ENCODE data around the gene DIPK1B. TPM values are rescaled to one million over a fixed set of nuclear protein-coding genes. Genes with fewer than 3 reads are reported as not detected.

Gene DIPK1B
- total RNA-seq, 1 experiment from 2014 or later = not detected

GRCh38 chr9:136669791-136670464 is 42.4 kb upstream of the DIPK1B start:
- BruUV-seq (replicated peaks) = no TSS peak
- CTCF ChIA-PET = no interaction called here
- POLR2A ChIA-PET = no interaction called here
- no peak for DNase-seq (ENCODE audit: unreplicated experiment)
- Mint-ChIP-seq H3K36me3 (ENCODE audit: insufficient read depth, unreplicated experiment) (peaks cover 13% of the 10 kb centered on the region), H3K9me3 (ENCODE audit: unreplicated experiment) (no peaks in the 10 kb centered on the region), H3K4me1 (ENCODE audit: insufficient read depth, unreplicated experiment) (no peaks in the 10 kb centered on the region), H3K4me3 (ENCODE audit: unreplicated experiment) (no peak overlapping the region), H3K27me3 (ENCODE audit: insufficient read depth, unreplicated experiment) (no peaks in the 10 kb centered on the region), H3K27ac (ENCODE audit: low read depth, unreplicated experiment) (no peak overlapping the region)
- TF ChIP-seq CTCF (IDR thresholded peaks at IDR 0.05; ENCODE audit: unreplicated experiment) = no peak
- intact Hi-C loops (cut with micrococcal nuclease) = no loop called here

GRCh38 chr9:136670576-136671253 is 41.7 kb upstream of the DIPK1B start:
- no peaks in the 10 kb centered on the region for H3K9me3 Mint-ChIP-seq (ENCODE audit: unreplicated experiment)
- CTCF ChIA-PET = interaction anchor here (0.7 to 3.4 kb wide), 4 partner anchors 13 to 477 kb away, joined by 3 to 22 read pairs (median 4); no protein-coding TSS in a partner anchor
- no peak for TF ChIP-seq CTCF (IDR thresholded peaks at IDR 0.05; ENCODE audit: unreplicated experiment)
- H3K4me1 Mint-ChIP-seq (ENCODE audit: insufficient read depth, unreplicated experiment) = no peaks in the 10 kb centered on the region
- no TSS peak for BruUV-seq (replicated peaks)
- H3K27me3 Mint-ChIP-seq (ENCODE audit: insufficient read depth, unreplicated experiment) = no peaks in the 10 kb centered on the region
- H3K36me3 Mint-ChIP-seq (ENCODE audit: insufficient read depth, unreplicated experiment) = peaks cover 13% of the 10 kb centered on the region
- POLR2A ChIA-PET = interaction anchor here (0.6 to 1.0 kb wide), 2 partner anchors 11 to 24 kb away, joined by 3 to 4 read pairs; no protein-coding TSS in a partner anchor
- H3K27ac Mint-ChIP-seq (ENCODE audit: low read depth, unreplicated experiment) = no peak overlapping the region
- DNase-seq (ENCODE audit: unreplicated experiment) = no peak
- intact Hi-C loops (cut with micrococcal nuclease) = no loop called here
- no peak overlapping the region for H3K4me3 Mint-ChIP-seq (ENCODE audit: unreplicated experiment)

GRCh38 chr9:136671254-136671614 is 41.1 kb upstream of the DIPK1B start:
- Mint-ChIP-seq H3K4me1 (ENCODE audit: insufficient read depth, unreplicated experiment) (no peaks in the 10 kb centered on the region), H3K9me3 (ENCODE audit: unreplicated experiment) (no peaks in the 10 kb centered on the region), H3K27me3 (ENCODE audit: insufficient read depth, unreplicated experiment) (no peaks in the 10 kb centered on the region), H3K36me3 (ENCODE audit: insufficient read depth, unreplicated experiment) (peaks cover 13% of the 10 kb centered on the region), H3K4me3 (ENCODE audit: unreplicated experiment) (no peak overlapping the region), H3K27ac (ENCODE audit: low read depth, unreplicated experiment) (no peak overlapping the region)
- BruUV-seq (replicated peaks) = no TSS peak
- no peak for DNase-seq (ENCODE audit: unreplicated experiment)
- intact Hi-C loops (cut with micrococcal nuclease) = no loop called here
- TF ChIP-seq CTCF (IDR thresholded peaks at IDR 0.05; ENCODE audit: unreplicated experiment) = no peak
- ChIA-PET POLR2A (interaction anchor here (0.6 to 1.0 kb wide), 2 partner anchors 10 to 23 kb away, joined by 3 to 4 read pairs; no protein-coding TSS in a partner anchor), CTCF (interaction anchor here (0.6 to 3.4 kb wide), 6 partner anchors 12 to 477 kb away, joined by 3 to 22 read pairs (median 4); no protein-coding TSS in a partner anchor)

- peak; percentile 85 for TF ChIP-seq CTCF (IDR thresholded peaks at IDR 0.05; ENCODE audit: unreplicated experiment)
- H3K27ac Mint-ChIP-seq (ENCODE audit: low read depth, unreplicated experiment) = no peak overlapping the region
- no TSS peak for BruUV-seq (replicated peaks)
- intact Hi-C loops (cut with micrococcal nuclease) = no loop called here
- ChIA-PET POLR2A (interaction anchor here (0.6 to 1.2 kb wide), 4 partner anchors 10 to 334 kb away, joined by 3 to 4 read pairs (median 4); no protein-coding TSS in a partner anchor), CTCF (interaction anchor here (0.6 to 3.4 kb wide), 12 partner anchors 12 to 476 kb away, joined by 3 to 22 read pairs (median 3); no protein-coding TSS in a partner anchor)
- DNase-seq (ENCODE audit: unreplicated experiment) = peak; percentile 28
- peaks cover 13% of the 10 kb centered on the region for H3K36me3 Mint-ChIP-seq (ENCODE audit: insufficient read depth, unreplicated experiment)
- H3K9me3 Mint-ChIP-seq (ENCODE audit: unreplicated experiment) = no peaks in the 10 kb centered on the region
- no peaks in the 10 kb centered on the region for H3K27me3 Mint-ChIP-seq (ENCODE audit: insufficient read depth, unreplicated experiment)
- H3K4me3 Mint-ChIP-seq (ENCODE audit: unreplicated experiment) = no peak overlapping the region
- H3K4me1 Mint-ChIP-seq (ENCODE audit: insufficient read depth, unreplicated experiment) = no peaks in the 10 kb centered on the region
These were observed 40.5 kb upstream of the DIPK1B start for GRCh38 chr9:136671646-136672430.

All from MCF 10A (cell line).